Astrocyte (in vitro differentiated cells and primary cell): Measurements from ENCODE around the gene NDUFV1.

Experiments
- CTCF ChIP-seq: IDR thresholded peaks from 2 replicates; pipeline ENCODE4 v1.5.1; 2011; ENCODE audit warnings: low read depth, mild to moderate bottlenecking, inconsistent platforms, low read length, moderate library complexity; ENCODE audit not compliant: insufficient read depth
- EZH2 ChIP-seq: IDR thresholded peaks from 2 replicates; pipeline ENCODE4 v1.6.1; 2012; ENCODE audit warnings: mild to moderate bottlenecking, low read length, inconsistent platforms; ENCODE audit not compliant: insufficient read depth

DNA sequence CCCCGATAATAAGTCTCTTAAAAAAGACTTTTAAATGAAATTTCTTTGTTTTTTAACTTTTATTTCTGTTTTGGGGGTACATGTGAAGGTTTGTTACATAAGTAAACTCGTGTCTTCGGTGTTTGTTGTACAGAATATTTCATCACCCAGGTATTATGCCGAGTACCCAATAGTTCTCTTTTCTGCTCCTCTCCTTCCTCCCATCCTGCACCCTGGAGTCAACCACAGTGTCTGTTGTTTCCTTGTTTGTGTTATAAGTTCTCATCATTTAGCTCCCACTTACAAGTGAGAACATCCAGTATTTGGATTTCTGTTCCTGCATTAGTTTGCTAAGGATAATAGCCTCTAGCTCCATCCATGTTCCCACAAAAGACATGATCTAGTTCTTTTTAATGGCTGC is 24.7 kb upstream of the NDUFV1 start:
- no peak for TF ChIP-seq CTCF
- no peak for TF ChIP-seq EZH2
